K562 (cell line): ENCODE results near the gene NMRK2. TPM values are rescaled to one million over a fixed set of nuclear protein-coding genes. Genes with fewer than 3 reads are reported as not detected.

Source experiments
- CREM ChIP-seq: IDR thresholded peaks from 2 replicates; pipeline ENCODE4 v1.6.1; 2014; ENCODE audit warnings: antibody characterized with exemption, low read depth
- GABPB2 ChIP-seq: fragments of 250-450 bp; sonication (Bioruptor Pico); conservative IDR thresholded peaks from 2 replicates; pipeline ENCODE4 v1.5.1; 2021; ENCODE audit warnings: mild to moderate bottlenecking
- HDGF ChIP-seq: fragments of 450-650 bp; IDR thresholded peaks from 2 replicates; pipeline ENCODE4 v1.6.1; 2016
- HMGN3 ChIP-seq: IDR thresholded peaks from 2 replicates; pipeline ENCODE4 v1.6.1; 2011; ENCODE audit warnings: borderline replicate concordance, low read depth, mild to moderate bottlenecking, mixed read lengths, low read length; ENCODE audit not compliant: insufficient read length; ENCODE audit errors: extremely low read depth
- MBD1 ChIP-seq: fragments of 250-450 bp; sonication (Bioruptor Pico); IDR thresholded peaks from 2 replicates; pipeline ENCODE4 v1.8.0; 2022; ENCODE audit warnings: inconsistent platforms
- PHTF2 ChIP-seq: fragments of 250-450 bp; sonication (Bioruptor Pico); IDR thresholded peaks from 2 replicates; pipeline ENCODE4 v1.5.0; 2021; ENCODE audit warnings: mild to moderate bottlenecking
- WHSC1 ChIP-seq: IDR thresholded peaks from one replicate; pipeline ENCODE4 v1.6.1; 2012; ENCODE audit warnings: low read length, control low read depth, inconsistent platforms
- XRCC4 ChIP-seq: IDR thresholded peaks from one replicate; pipeline ENCODE4 v1.6.1; 2011; ENCODE audit not compliant: insufficient read depth, insufficient read length; ENCODE audit errors: extremely low read depth
- ZBTB8A ChIP-seq: fragments of 450-650 bp; IDR thresholded peaks from 2 replicates; pipeline ENCODE4 v1.6.1; 2018; ENCODE audit warnings: mild to moderate bottlenecking, moderate library complexity; ENCODE audit not compliant: partially characterized antibody
- ZNF184 ChIP-seq: sonication (generic); formaldehyde crosslinking; IDR thresholded peaks from 2 replicates; pipeline ENCODE4 v1.5.0; 2020; ENCODE audit warnings: missing genetic modification reagents
- ZNF512 ChIP-seq: IDR thresholded peaks from 2 replicates; pipeline ENCODE4 v1.6.1; 2016; ENCODE audit warnings: missing genetic modification characterization, missing compliant biosample characterization
- polyA plus RNA-seq, 8 experiments: library from polyadenylated mRNA; depleted of rRNA in 4 of 8; stranded (reverse) in 5 of 8; unstranded in 3 of 8; fragments of >200 nt; fragmentation: Nextera tagmentation in 2 of 8; fragmentation: Illumina TruSeq in 1 of 8; extraction: Ambion mirVana in 2 of 8; extraction: Trizol in 1 of 8; gene quantifications; 2 replicates each; pipeline versions ENCODE4 v1.2.1 to v1.2.3, GENCODE V29; 2011 to 2014; ENCODE audit warnings: inconsistent platforms in 1 of 8, missing spikeins in 1 of 8
- total RNA-seq, 7 experiments: library from RNA; depleted of rRNA in 6 of 7; stranded (reverse); fragments of >200 nt in 6 of 7; fragmentation: Illumina TruSeq in 2 of 7; extraction: Trizol in 2 of 7; gene quantifications; 2 replicates each; pipeline versions ENCODE4 v1.2.1 to v1.2.3, GENCODE V29; 2011 to 2021; ENCODE audit warnings: low replicate concordance in 1 of 7
- TF ChIP-seq, protein P1 (sequence below): sonication (generic); formaldehyde crosslinking; IDR thresholded peaks from 2 replicates; pipeline ENCODE4 v1.8.1; 2022; ENCODE audit warnings: missing genetic modification reagents
- TF ChIP-seq, protein P2 (sequence below): fragments of 250-450 bp; sonication (Bioruptor Pico); IDR thresholded peaks from 2 replicates; pipeline ENCODE4 v1.4.0; 2020
- TF ChIP-seq, protein P3 (sequence below): fragments of 450-650 bp; IDR thresholded peaks from one replicate; pipeline ENCODE4 v1.6.1; 2018; ENCODE audit warnings: mild to moderate bottlenecking, moderate library complexity; ENCODE audit not compliant: partially characterized antibody

Gene NMRK2
- total and polyA plus RNA-seq, 9 of the 15 experiments (the other 6 are each of a cell fraction or from before 2014, with no cell fraction given), result not detected

DNA sequence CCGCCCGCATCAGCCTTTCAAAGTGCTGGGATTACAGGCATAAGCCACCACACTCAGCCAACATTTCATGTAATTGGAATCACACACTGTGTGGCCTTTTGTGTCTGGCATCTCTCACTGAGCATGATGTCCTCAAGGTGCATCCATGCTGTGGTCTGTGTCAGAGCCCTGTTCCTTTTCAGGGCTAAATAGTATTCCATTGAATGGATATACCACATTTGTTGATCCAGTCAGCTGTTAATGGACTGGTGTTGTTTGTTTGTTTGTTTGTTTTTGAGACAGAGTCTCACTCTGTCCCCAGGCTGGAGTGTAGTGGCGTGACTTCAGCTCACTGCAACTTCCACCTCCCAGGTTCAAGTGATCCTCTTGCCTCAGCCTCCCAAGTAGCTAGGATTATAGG, 34.4 kb upstream of the NMRK2 start (continued):
- TF ChIP-seq, protein P1, sequence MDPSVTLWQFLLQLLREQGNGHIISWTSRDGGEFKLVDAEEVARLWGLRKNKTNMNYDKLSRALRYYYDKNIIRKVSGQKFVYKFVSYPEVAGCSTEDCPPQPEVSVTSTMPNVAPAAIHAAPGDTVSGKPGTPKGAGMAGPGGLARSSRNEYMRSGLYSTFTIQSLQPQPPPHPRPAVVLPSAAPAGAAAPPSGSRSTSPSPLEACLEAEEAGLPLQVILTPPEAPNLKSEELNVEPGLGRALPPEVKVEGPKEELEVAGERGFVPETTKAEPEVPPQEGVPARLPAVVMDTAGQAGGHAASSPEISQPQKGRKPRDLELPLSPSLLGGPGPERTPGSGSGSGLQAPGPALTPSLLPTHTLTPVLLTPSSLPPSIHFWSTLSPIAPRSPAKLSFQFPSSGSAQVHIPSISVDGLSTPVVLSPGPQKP (CRISPR knock-in tag), result no peak
- TF ChIP-seq, protein P2, sequence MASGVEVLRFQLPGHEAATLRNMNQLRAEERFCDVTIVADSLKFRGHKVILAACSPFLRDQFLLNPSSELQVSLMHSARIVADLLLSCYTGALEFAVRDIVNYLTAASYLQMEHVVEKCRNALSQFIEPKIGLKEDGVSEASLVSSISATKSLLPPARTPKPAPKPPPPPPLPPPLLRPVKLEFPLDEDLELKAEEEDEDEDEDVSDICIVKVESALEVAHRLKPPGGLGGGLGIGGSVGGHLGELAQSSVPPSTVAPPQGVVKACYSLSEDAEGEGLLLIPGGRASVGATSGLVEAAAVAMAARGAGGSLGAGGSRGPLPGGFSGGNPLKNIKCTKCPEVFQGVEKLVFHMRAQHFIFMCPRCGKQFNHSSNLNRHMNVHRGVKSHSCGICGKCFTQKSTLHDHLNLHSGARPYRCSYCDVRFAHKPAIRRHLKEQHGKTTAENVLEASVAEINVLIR (CRISPR knock-in tag), result no peak
- no peak for TF ChIP-seq ZNF512 (tag)
- no peak for TF ChIP-seq ZBTB8A
- TF ChIP-seq WHSC1, result no peak
- TF ChIP-seq XRCC4, result no peak
- TF ChIP-seq CREM, result no peak
- no peak for TF ChIP-seq HMGN3
- no peak for TF ChIP-seq ZNF184 (CRISPR knock-in tag)
- TF ChIP-seq GABPB2 (CRISPR knock-in tag), result no peak
- TF ChIP-seq PHTF2, result no peak
- TF ChIP-seq, protein P3, sequence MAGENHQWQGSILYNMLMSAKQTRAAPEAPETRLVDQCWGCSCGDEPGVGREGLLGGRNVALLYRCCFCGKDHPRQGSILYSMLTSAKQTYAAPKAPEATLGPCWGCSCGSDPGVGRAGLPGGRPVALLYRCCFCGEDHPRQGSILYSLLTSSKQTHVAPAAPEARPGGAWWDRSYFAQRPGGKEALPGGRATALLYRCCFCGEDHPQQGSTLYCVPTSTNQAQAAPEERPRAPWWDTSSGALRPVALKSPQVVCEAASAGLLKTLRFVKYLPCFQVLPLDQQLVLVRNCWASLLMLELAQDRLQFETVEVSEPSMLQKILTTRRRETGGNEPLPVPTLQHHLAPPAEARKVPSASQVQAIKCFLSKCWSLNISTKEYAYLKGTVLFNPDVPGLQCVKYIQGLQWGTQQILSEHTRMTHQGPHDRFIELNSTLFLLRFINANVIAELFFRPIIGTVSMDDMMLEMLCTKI, result no peak
- TF ChIP-seq HDGF, result no peak
- TF ChIP-seq MBD1, result no peak
